OCI-LY3 (cell line): ENCODE measurements around the gene CCR1.

ENCODE experiments used
- H2AFZ ChIP-seq: fragments of 200-600, 300-600 bp; shearing (Covaris generic); 2 replicates; pipeline ENCODE4 v1.6.0; 2014; ENCODE audit warnings: antibody characterized with exemption, low read depth, low read length
- H3K27ac ChIP-seq: fragments of 200-600, 300-600 bp; sonication (generic); 2 replicates; pipeline ENCODE4 v1.5.1; 2014; ENCODE audit warnings: mild to moderate bottlenecking, low read length, moderate library complexity, mixed read lengths
- H3K27me3 ChIP-seq: fragments of 200-600, 300-600 bp; sonication (generic); 2 replicates; pipeline ENCODE4 v1.6.1; 2014; ENCODE audit warnings: low read depth, low read length, mixed read lengths
- H3K36me3 ChIP-seq: fragments of 200-600, 300-600 bp; sonication (generic); replicated peaks from 2 replicates; pipeline ENCODE3; 2014; ENCODE audit warnings: low read depth, low read length, mixed read lengths
- H3K4me1 ChIP-seq: fragments of 300-600, 200-600 bp; sonication (generic); 2 replicates; pipeline ENCODE4 v1.6.1; 2014; ENCODE audit warnings: low read length, mixed read lengths
- H3K4me2 ChIP-seq: fragments of 200-600, 300-600 bp; sonication (generic); 2 replicates; pipeline ENCODE4 v1.6.1; 2014; ENCODE audit warnings: low read length, mixed read lengths
- H3K4me3 ChIP-seq: fragments of 300-600, 200-600 bp; sonication (generic); 2 replicates; pipeline ENCODE4 v1.5.1; 2014; ENCODE audit warnings: antibody characterized with exemption, mild to moderate bottlenecking, low read length, moderate library complexity
- H3K79me2 ChIP-seq: fragments of 300-600, 200-600 bp; shearing (Covaris generic); 2 replicates; pipeline ENCODE4 v1.6.1; 2014; ENCODE audit warnings: mild to moderate bottlenecking, low read length, mixed read lengths
- H3K9ac ChIP-seq: fragments of 300-600, 200-600 bp; shearing (Covaris generic); 2 replicates; pipeline ENCODE4 v1.6.0; 2014; ENCODE audit warnings: mild to moderate bottlenecking, low read length, moderate library complexity
- H3K9me3 ChIP-seq: fragments of 200-600, 300-600 bp; shearing (Covaris generic); 2 replicates; pipeline ENCODE4 v1.6.1; 2014; ENCODE audit warnings: low read length, mixed read lengths; ENCODE audit not compliant: insufficient read depth
- H4K20me1 ChIP-seq: fragments of 200-600, 300-600 bp; sonication (generic); 2 replicates; pipeline ENCODE4 v1.6.1; 2016; ENCODE audit warnings: low read length, mixed read lengths; ENCODE audit not compliant: insufficient read depth
- EZH2phosphoT487 ChIP-seq: fragments of 200-600 bp; shearing (Covaris generic); IDR thresholded peaks from 2 replicates; pipeline ENCODE4 v1.6.1; 2018; ENCODE audit warnings: antibody characterized with exemption, mixed run types, low read depth
- TF ChIP-seq, protein P1 (sequence below): fragments of 200-600, 300-600 bp; sonication (generic); IDR thresholded peaks from 2 replicates; pipeline ENCODE4 v1.5.1; 2014; ENCODE audit warnings: antibody characterized with exemption, low read length, low read depth

CCR1 gene

DNA sequence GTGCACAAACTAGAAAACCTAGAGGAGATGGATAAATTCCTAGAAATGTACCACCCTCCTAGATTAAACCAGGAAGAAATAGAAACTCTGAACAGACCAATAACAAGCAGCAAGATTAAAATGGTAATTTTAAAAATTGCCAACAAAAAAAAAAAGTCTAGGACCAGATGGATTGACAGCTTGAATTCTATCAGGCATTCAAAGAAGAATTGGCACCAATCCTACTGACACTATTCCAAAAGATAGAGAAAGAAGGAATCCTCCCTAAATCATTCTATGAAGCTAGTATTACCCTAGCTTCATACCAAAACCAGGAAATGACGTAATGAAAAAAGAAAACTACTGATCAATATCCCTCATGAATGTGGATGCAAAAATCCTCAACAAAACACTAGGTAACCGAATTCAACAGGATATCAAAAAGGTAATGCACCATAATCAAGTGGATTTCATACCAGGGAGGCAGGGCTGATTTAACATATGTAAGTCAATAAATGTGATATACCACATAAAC lies 10.1 kb upstream of the CCR1 start:
- TF ChIP-seq, protein P1, sequence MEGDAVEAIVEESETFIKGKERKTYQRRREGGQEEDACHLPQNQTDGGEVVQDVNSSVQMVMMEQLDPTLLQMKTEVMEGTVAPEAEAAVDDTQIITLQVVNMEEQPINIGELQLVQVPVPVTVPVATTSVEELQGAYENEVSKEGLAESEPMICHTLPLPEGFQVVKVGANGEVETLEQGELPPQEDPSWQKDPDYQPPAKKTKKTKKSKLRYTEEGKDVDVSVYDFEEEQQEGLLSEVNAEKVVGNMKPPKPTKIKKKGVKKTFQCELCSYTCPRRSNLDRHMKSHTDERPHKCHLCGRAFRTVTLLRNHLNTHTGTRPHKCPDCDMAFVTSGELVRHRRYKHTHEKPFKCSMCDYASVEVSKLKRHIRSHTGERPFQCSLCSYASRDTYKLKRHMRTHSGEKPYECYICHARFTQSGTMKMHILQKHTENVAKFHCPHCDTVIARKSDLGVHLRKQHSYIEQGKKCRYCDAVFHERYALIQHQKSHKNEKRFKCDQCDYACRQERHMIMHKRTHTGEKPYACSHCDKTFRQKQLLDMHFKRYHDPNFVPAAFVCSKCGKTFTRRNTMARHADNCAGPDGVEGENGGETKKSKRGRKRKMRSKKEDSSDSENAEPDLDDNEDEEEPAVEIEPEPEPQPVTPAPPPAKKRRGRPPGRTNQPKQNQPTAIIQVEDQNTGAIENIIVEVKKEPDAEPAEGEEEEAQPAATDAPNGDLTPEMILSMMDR: no peak
- TF ChIP-seq EZH2phosphoT487: no peak
- Histone ChIP-seq H3K36me3 (no peaks in the 10 kb centered on the region), H2AFZ (no peak overlapping the region), H3K9ac (no peak overlapping the region), H3K4me3 (no peak overlapping the region), H3K4me2 (no peak overlapping the region), H3K4me1 (peaks cover 38% of the 10 kb centered on the region), H3K79me2 (no peaks in the 10 kb centered on the region), H3K27me3 (peaks cover 36% of the 10 kb centered on the region), H3K27ac (no peak overlapping the region), H3K9me3 (no peaks in the 10 kb centered on the region), H4K20me1 (no peaks in the 10 kb centered on the region)

DNA sequence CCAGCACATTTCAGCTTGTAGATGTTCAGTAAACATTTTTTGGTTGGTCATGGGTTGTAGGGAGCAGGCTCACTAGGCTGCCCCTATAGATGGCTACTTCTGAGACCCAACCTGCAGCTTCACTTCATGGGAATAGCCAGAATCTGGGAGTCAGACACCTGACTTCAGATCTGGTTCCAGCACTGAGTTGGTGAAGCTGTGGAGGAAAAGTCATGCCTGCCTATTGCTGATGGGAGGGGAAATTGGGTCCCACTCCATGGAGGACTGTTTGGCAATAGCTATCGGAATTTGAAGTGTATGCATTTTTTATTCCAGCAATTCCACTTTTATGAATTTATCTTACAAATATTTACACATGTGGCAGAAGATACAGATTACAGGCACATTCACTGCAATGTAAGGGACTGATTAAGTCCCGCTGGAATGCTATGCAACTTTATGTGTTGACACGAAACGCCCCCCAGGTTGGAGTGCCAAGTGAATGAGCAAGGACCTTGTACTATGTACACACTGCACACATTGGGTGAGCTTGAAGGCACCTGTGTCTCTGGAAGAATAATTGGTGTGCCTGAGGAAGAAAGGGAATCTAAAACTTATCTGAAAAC lies 7.8 kb upstream of the CCR1 start:
- H3K4me1 ChIP-seq: peaks cover 28% of the 10 kb centered on the region
- H3K9ac ChIP-seq: no peak overlapping the region
- H4K20me1 ChIP-seq: no peaks in the 10 kb centered on the region
- no peaks in the 10 kb centered on the region for H3K36me3 ChIP-seq
- no peaks in the 10 kb centered on the region for H3K9me3 ChIP-seq
- TF ChIP-seq, protein P1: no peak
- no peak for TF ChIP-seq EZH2phosphoT487
- no peak overlapping the region for H2AFZ ChIP-seq
- H3K27ac ChIP-seq: no peak overlapping the region
- H3K79me2 ChIP-seq: no peaks in the 10 kb centered on the region
- peaks cover 48% of the 10 kb centered on the region for H3K27me3 ChIP-seq
- H3K4me3 ChIP-seq: no peak overlapping the region
- no peak overlapping the region for H3K4me2 ChIP-seq

GRCh38 chr3:46214751-46215352 lies 6.7 kb upstream of the CCR1 start:
- Histone ChIP-seq H3K79me2 (no peaks in the 10 kb centered on the region), H2AFZ (no peak overlapping the region), H3K4me3 (no peak overlapping the region), H3K9ac (no peak overlapping the region), H3K9me3 (no peaks in the 10 kb centered on the region), H3K27ac (no peak overlapping the region), H3K4me1 (peaks cover 27% of the 10 kb centered on the region), H3K27me3 (peaks cover 45% of the 10 kb centered on the region), H4K20me1 (no peaks in the 10 kb centered on the region), H3K4me2 (no peak overlapping the region), H3K36me3 (no peaks in the 10 kb centered on the region)
- TF ChIP-seq, protein P1: peak; percentile 92
- no peak for TF ChIP-seq EZH2phosphoT487

GRCh38 chr3:46213201-46213600 lies 5.1 kb upstream of the CCR1 start:
- H3K9me3 ChIP-seq: no peaks in the 10 kb centered on the region
- TF ChIP-seq, protein P1: no peak
- TF ChIP-seq EZH2phosphoT487: 0 out of 2 replicates have a peak, but pooled peaks have one; percentile 1
- no peak overlapping the region for H2AFZ ChIP-seq
- no peak overlapping the region for H3K4me2 ChIP-seq
- H3K79me2 ChIP-seq: no peaks in the 10 kb centered on the region
- no peaks in the 10 kb centered on the region for H4K20me1 ChIP-seq
- peaks cover 45% of the 10 kb centered on the region for H3K27me3 ChIP-seq
- H3K4me1 ChIP-seq: peaks cover 32% of the 10 kb centered on the region
- H3K4me3 ChIP-seq: no peak overlapping the region
- H3K9ac ChIP-seq: no peak overlapping the region
- H3K27ac ChIP-seq: no peak overlapping the region
- no peaks in the 10 kb centered on the region for H3K36me3 ChIP-seq
